MM.1S (cell line): ENCODE measurements around the gene ZNF747.

Experiments used
- DNase-seq: peaks from one replicate; pipeline ENCODE4 v3.0.0-alpha.2; 2015
- H2AFZ ChIP-seq: fragments of 300-600 bp; sonication (generic); 2 replicates; pipeline ENCODE4 v1.6.0; 2016; ENCODE audit warnings: antibody characterized with exemption, low read length
- H3F3A ChIP-seq: fragments of 300-600 bp; sonication (generic); 2 replicates; pipeline ENCODE4 v1.6.1; 2016; ENCODE audit warnings: mild to moderate bottlenecking, antibody characterized with exemption, low read length, moderate library complexity, mixed read lengths; ENCODE audit not compliant: insufficient read depth
- H3K27ac ChIP-seq: fragments of 300-600 bp; sonication (generic); 2 replicates; pipeline ENCODE4 v1.5.1; 2016; ENCODE audit warnings: mild to moderate bottlenecking, low read length
- H3K27me3 ChIP-seq: fragments of 300-600 bp; sonication (generic); replicated peaks from 2 replicates; pipeline ENCODE4 v1.6.0; 2016; ENCODE audit warnings: low read length; ENCODE audit not compliant: insufficient read depth
- H3K36me3 ChIP-seq: fragments of 300-600 bp; sonication (generic); replicated peaks from 2 replicates; pipeline ENCODE4 v1.6.1; 2016; ENCODE audit warnings: mild to moderate bottlenecking, low read length, mixed read lengths; ENCODE audit not compliant: insufficient read depth
- H3K4me1 ChIP-seq: fragments of 300-600 bp; sonication (generic); 2 replicates; pipeline ENCODE4 v1.6.1; 2016; ENCODE audit warnings: low read length, mixed read lengths
- H3K4me2 ChIP-seq: fragments of 300-600 bp; sonication (generic); 2 replicates; pipeline ENCODE4 v1.6.0; 2016; ENCODE audit warnings: low read depth, low read length
- H3K4me3 ChIP-seq: fragments of 300-600 bp; sonication (generic); 2 replicates; pipeline ENCODE4 v1.5.1; 2016; ENCODE audit warnings: low read length, mixed read lengths
- H3K79me2 ChIP-seq: fragments of 300-600 bp; sonication (generic); 2 replicates; pipeline ENCODE4 v1.6.1; 2016; ENCODE audit warnings: mixed run types, low read length, mixed read lengths
- H3K9ac ChIP-seq: fragments of 300-600 bp; sonication (generic); 2 replicates; pipeline ENCODE4 v1.6.1; 2016; ENCODE audit warnings: low read length, mixed read lengths
- H3K9me2 ChIP-seq: fragments of 300-600 bp; sonication (generic); replicated peaks from 2 replicates; pipeline ENCODE4 v1.6.1; 2016; ENCODE audit warnings: mild to moderate bottlenecking, low read length, mixed read lengths; ENCODE audit not compliant: insufficient read depth
- H3K9me3 ChIP-seq: fragments of 300-600 bp; sonication (generic); replicated peaks from 2 replicates; pipeline ENCODE4 v1.6.1; 2016; ENCODE audit warnings: mild to moderate bottlenecking, low read length, mixed read lengths; ENCODE audit not compliant: insufficient read depth
- H4K20me1 ChIP-seq: fragments of 300-600 bp; sonication (generic); 2 replicates; pipeline ENCODE4 v1.6.1; 2016; ENCODE audit warnings: mild to moderate bottlenecking, low read length, moderate library complexity, mixed read lengths; ENCODE audit not compliant: insufficient read depth
- EZH2 ChIP-seq: fragments of 300-600 bp; sonication (generic); optimal IDR thresholded peaks from 2 replicates; pipeline ENCODE3; 2017; ENCODE audit warnings: low read depth, mild to moderate bottlenecking, antibody characterized with exemption, low read length, mixed read lengths
- EZH2phosphoT487 ChIP-seq: fragments of 300-600 bp; sonication (generic); IDR thresholded peaks from 2 replicates; pipeline ENCODE4 v1.6.1; 2018; ENCODE audit warnings: antibody characterized with exemption, low read length
- TF ChIP-seq, protein P1 (sequence below): fragments of 300-600 bp; sonication (generic); IDR thresholded peaks from 2 replicates; pipeline ENCODE4 v1.5.1; 2016; ENCODE audit warnings: antibody characterized with exemption, low read length, mixed read lengths

The ZNF747 gene

DNA sequence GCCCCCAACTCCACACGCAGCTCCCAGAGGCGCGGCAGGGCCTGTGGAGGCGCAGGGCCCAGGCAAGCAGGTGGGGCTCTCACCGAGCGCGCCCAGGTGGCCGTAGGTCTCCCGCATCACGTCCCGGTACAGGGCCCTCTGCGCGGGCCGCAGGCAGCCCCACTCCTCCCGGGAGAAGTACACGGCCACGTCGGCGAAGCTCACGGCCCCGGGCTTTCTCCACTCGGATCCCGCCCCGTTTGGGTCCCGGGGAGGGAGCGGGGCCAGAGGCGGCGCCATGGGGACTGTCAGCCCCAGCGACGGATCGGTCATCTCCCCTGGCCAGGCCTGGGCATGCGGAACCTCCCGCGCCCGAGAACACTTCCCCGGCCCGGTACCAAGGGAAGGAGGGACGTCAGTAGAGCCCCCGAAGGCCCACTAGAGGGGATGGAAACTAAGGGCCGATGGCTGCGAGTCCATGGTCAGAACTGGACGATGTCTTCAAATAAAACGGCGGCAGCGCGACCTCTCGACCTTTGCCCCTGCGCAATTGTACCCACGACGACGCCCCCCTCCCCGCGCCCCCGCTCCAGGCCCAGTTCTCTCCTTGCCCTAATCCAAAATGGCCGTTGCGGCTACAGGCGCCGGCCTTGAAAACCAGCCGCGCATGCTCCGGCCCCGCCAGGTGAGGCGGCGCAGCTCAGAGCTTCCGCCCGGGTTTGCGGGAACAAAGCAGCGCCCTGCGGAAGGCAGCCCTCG lies at the start of gene ZNF747:
ZNF747 (minus strand) TSS at position 491 of the 738 bp plus-strand sequence; CDS start at position 312, 179 bp downstream.
- H3K27me3 ChIP-seq, result no peaks in the 10 kb centered on the region
- H3K27ac ChIP-seq, result peak within 1 kb of the TSS; percentile 76
- peak within 1 kb of the TSS; percentile 98 for H3K9ac ChIP-seq
- peak within 1 kb of the TSS; percentile 88 for H3K4me2 ChIP-seq
- no peaks in the 10 kb centered on the region for H4K20me1 ChIP-seq
- H2AFZ ChIP-seq, result peak within 1 kb of the TSS; percentile 89
- H3F3A ChIP-seq, result no peaks in the 10 kb centered on the region
- H3K9me3 ChIP-seq, result no peaks in the 10 kb centered on the region
- TF ChIP-seq EZH2phosphoT487 (no peak), EZH2 (no peak)
- TF ChIP-seq, protein P1, sequence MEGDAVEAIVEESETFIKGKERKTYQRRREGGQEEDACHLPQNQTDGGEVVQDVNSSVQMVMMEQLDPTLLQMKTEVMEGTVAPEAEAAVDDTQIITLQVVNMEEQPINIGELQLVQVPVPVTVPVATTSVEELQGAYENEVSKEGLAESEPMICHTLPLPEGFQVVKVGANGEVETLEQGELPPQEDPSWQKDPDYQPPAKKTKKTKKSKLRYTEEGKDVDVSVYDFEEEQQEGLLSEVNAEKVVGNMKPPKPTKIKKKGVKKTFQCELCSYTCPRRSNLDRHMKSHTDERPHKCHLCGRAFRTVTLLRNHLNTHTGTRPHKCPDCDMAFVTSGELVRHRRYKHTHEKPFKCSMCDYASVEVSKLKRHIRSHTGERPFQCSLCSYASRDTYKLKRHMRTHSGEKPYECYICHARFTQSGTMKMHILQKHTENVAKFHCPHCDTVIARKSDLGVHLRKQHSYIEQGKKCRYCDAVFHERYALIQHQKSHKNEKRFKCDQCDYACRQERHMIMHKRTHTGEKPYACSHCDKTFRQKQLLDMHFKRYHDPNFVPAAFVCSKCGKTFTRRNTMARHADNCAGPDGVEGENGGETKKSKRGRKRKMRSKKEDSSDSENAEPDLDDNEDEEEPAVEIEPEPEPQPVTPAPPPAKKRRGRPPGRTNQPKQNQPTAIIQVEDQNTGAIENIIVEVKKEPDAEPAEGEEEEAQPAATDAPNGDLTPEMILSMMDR, result 0 out of 2 replicates have a peak, but pooled peaks have one; percentile 12
- H3K9me2 ChIP-seq, result no peaks in the 10 kb centered on the region
- H3K4me3 ChIP-seq, result peak within 1 kb of the TSS; percentile 67
- H3K79me2 ChIP-seq, result peaks cover 33% of the 10 kb centered on the region
- peaks cover 6% of the 10 kb centered on the region; the same call in 1 of the 2 replicates for H3K4me1 ChIP-seq
- no peaks in the 10 kb centered on the region for H3K36me3 ChIP-seq
- peak; percentile 92 for DNase-seq

DNA sequence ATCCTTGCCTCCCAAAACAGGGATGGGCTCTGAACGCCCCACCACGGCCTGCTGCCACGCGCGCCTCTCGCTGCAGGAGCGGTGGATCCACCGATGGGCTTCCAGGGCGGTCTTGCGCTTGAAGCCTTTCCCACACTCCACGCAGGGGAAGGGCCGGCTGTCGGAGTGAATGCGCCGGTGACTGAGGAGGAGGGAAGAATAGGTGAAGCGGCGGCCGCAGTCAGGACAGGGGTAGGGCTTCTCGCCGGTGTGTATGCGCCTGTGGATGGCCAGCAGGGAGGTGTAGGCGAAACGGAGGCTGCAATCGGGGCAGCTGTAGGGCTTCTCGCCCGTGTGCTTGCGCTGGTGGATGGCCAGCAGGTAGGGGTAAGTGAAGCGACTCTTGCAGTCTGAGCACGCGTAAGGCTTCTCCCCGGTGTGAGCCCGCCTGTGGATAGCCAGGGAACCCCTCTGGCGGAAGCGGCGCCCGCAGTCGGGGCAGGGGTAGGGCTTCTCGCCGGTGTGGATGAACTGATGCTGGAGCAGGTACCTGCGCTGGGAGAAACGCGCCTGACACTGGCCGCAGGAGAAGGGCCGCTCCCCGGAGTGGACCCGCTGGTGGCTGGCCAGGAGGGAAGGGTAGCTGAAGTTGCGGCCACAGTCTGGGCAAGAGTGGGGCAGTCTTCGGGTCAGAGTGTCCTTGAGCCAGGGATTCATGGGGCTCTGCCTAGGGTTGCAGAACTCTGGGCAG lies 48.1 kb upstream of the ZNF747 start:
- no peaks in the 10 kb centered on the region for H3K79me2 ChIP-seq
- H3K27ac ChIP-seq, result no peak overlapping the region
- H3K36me3 ChIP-seq, result no peaks in the 10 kb centered on the region
- H3K9me2 ChIP-seq, result no peaks in the 10 kb centered on the region
- H2AFZ ChIP-seq, result no peak overlapping the region
- H3K9ac ChIP-seq, result no peak overlapping the region
- H3K27me3 ChIP-seq, result no peaks in the 10 kb centered on the region
- peaks cover 5% of the 10 kb centered on the region; the same call in 1 of the 2 replicates for H3K4me1 ChIP-seq
- H3K4me3 ChIP-seq, result no peak overlapping the region
- no peak for TF ChIP-seq EZH2phosphoT487
- H3F3A ChIP-seq, result no peaks in the 10 kb centered on the region
- no peak overlapping the region for H3K4me2 ChIP-seq
- H3K9me3 ChIP-seq, result no peaks in the 10 kb centered on the region
- DNase-seq, result no peak
- no peaks in the 10 kb centered on the region for H4K20me1 ChIP-seq

DNA sequence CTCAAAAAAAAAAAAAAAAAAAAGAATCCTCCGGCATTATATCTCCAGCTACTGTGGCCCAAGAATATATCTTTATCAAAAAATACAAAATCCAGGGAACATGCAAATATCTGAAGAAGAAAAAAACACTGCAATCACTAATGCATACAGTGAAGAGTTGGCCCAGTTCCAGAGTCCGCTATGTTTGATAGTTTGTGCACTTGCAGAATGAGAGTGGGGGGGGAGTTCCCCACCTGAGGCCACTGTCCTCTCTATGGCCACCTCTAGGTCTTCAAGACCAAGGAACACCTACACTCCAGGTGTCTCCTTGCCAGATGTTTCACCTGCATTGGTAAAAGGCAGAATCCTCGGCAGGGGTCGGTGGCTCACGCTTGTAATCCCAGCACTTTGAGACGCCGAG lies 46.8 kb upstream of the ZNF747 start:
- Histone ChIP-seq H3K27me3 (no peaks in the 10 kb centered on the region), H3K4me3 (no peak overlapping the region), H3K9me2 (no peaks in the 10 kb centered on the region), H3K4me2 (no peak overlapping the region), H2AFZ (no peak overlapping the region), H3K79me2 (no peaks in the 10 kb centered on the region), H3K9me3 (no peaks in the 10 kb centered on the region), H3K36me3 (no peaks in the 10 kb centered on the region), H4K20me1 (no peaks in the 10 kb centered on the region), H3K9ac (no peak overlapping the region), H3K4me1 (peaks cover 5% of the 10 kb centered on the region; the same call in 1 of the 2 replicates), H3F3A (no peaks in the 10 kb centered on the region), H3K27ac (no peak overlapping the region)
- TF ChIP-seq, protein P1, result no peak
- TF ChIP-seq EZH2phosphoT487 (no peak), EZH2 (no peak)
- DNase-seq, result no peak
